ENCODE results near the gene HDGFL3.

GRCh38 chr15:83088876-83089275, 118.7 kb downstream of the HDGFL3 start:
- TF ChIP-seq MAX (IDR thresholded peaks at IDR 0.05; ENCODE audit: insufficient read depth, insufficient read length), result no peak
- no peak for TF ChIP-seq CTCF (IDR thresholded peaks at IDR 0.05; ENCODE audit: extremely low read depth in 1 of 2, insufficient read depth in 1 of 2, low read depth in 1 of 2, low read length in 2 of 2)
- TF ChIP-seq MYC (IDR thresholded peaks at IDR 0.05; ENCODE audit: low read depth, low read length), result no peak
- TF ChIP-seq JUN (IDR thresholded peaks at IDR 0.05; ENCODE audit: borderline replicate concordance, insufficient read depth, insufficient read length, low read depth), result no peak
- TF ChIP-seq POLR2A (IDR thresholded peaks at IDR 0.05; ENCODE audit: low read depth, low read length), result no peak

Data from endothelial cell of umbilical vein (primary cell).